Germinal center (tissue), 1 donor: ENCODE results near the gene CAPZA1.
"Not testable (repeated sequence)": the region's sequence is repeated elsewhere in the genome, so short reads cannot be mapped to it uniquely, and the experiment has no call there.

Experiments
- DNase-seq: peaks from one replicate; pipeline ENCODE4 v3.0.0; 2012; ENCODE audit warnings: mixed read lengths, low spot score

Gene CAPZA1

DNA sequence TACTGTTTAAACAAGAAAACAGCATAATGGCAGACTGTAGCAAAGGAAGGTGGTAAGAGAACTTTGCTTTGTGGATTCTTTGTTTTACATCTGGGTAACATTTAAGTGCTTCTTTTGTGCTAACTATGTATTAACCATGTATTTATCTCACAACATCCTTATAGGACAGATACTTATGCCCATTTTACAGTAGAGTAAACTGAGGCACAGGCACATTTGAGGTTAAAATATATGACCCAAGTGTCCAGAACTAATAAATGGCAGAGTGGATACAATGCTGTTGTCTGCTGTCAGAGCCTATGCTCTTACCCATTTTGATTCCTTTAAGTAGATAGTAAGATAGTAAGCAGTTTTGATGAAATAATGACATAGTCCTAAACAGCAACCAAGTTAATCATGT lies 7.3 kb downstream of the CAPZA1 start:
- DNase-seq, result no peak

DNA sequence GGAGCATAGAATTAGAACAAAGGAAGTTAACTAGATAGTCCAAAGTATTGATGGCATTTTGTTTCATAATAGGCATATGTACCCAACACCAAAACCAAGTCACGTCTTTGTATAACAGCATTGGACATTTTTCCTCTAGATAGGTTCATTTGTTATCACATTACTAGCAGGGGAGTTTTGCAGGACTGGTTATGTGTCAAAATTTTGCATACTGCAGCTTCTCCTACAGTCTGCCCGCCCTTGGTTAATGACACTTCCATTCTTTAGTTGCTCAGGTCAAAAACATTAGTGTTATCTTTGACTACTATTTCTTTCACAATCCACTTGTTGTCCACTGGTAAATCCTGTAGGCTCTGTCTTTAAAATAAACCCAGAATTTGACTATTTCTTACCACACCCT lies 8.9 kb downstream of the CAPZA1 start:
- DNase-seq, result no peak

DNA sequence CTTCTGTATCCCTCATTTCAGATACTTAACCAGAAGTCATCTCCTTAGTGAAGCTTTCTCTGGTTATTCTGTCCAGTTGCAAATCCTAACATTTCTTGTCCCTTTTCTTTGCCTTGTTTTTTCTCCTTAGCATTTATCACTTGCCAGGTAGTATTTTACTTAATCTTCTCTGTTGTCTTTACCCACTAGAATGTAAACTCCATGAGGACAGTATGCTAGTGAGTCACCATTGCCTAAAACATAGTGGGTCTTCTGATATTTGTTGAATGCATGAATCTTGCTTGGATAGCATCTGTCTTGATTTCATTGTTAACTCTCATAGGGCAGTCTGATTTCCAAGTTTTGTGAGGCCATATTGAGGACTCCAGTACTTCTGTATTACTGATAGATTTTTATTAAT lies 9.6 kb downstream of the CAPZA1 start:
- DNase-seq, result no peak

DNA sequence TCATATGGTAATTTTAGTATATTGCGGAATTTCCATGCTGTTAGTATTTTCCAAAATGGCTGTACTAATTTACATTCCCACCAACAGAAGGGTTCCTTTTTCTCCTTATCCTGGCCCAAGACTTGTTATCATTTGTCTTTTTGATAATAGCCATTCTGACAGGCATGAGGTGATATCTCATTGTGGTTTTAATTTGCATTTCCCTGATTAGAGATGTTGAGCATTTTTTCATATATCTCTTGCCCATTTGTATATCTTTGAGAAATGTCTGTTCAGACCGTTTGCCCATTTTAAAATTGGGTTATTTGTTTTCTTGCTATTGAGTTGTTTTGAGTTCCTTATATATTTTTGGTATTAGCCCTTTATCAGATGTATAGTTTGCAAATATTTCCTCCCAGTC lies 14.0 kb downstream of the CAPZA1 start:
- DNase-seq, result no peak

DNA sequence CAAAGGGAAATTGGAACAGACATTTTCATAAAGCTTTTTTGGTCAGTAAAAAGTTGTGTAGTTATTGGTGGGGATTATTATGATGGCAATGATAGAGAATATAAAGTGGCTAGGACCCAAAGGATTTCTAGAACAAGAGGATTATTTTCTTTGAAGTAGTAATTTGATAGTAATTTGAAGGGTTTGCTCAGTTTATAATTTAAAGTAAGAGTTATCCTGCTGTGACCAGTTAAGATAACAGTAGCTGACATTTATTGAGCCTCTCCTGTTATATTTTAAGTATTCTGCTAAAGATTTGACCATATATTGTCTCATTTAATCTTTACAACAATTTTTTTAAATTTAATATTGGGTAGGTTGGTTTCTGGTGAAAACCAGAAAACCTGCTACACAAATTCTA lies 14.7 kb downstream of the CAPZA1 start:
- DNase-seq, result no peak

DNA sequence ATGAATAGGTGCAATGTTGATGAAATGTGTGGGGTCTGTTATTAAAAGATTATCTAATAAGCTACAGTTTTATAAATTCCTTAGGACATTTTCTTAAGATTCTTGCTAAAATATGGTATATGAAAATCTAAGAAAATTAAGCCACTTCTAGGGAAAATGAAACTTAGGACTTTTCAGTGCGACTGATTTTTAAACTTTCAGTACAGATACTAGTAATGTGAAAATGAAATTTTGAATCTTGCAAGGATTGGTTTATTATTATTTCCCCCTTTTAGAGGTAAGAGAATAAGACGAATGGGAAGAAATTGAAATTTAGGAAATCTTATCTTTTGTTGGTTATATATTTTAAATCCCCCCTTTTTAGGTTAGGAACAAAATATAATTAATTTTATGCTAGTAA lies 16.4 kb downstream of the CAPZA1 start:
- DNase-seq, result no peak

DNA sequence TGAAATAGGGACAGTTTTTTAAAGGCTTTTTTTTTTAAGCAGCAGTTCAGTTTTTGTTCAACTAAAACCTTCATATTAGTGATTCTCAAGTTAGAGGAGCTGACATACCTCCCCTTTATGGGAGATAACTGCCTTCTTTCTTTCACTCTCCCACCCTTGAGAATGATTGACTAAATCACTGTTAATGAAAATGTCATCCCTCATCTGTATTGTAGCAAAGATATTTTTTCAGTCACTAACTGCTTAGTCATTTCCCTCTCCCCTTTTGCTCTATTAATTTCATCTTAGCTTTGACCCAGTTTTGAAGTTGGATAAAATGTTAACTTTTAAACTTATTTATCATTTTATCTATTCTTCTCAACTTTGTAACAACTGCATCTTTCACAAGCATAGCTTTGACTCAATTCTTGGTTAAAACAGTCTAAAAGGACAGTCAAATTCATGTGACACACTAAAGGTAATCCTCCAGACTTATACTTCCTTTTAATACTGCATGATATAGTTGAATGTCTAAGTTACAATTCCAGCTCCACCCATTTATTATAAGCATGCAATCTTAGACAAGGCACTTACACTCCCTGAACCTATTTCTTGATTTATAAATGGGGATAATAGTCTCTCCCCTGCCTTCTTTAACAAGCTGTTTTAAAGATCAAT lies 17.1 kb downstream of the CAPZA1 start:
- DNase-seq, result no peak

DNA sequence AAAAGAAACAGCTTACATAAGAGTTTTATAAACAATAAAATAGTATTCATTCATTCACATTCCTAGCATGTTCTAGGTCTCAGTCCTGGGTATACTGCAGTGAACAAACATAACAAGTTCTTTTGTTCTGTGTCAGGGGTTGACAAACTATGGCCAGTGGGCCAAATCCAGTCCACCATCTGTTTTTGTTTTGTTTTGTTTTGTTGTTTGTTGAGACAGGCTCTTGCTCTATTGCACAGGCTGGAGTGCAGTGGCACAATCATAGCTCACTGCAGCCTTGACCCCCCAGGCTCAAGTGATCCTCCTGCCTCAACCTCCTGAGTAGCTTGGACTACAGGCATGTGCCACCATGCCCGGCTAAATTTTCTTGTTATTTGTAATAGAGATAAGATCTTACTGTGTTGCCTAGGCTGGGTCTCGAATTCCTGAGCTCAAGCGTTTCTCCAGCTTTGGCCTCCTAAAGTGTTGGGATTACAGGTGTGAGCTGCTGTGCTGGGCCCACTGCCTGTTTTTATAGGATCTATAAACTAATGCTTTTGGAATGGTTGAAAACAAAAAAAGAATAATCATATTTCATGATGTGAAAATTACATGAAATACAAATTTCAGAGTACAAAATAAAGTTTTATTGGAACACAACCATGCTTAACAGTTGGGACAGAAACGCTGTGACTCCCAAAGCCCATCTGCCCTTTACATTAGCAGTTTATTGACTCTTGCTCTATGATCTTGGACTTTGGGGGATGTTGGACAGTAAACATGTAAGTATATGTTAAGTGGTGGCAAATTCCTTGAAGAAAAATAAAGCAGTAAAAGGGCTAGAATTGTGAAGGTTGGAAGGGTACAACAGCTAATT lies 17.9 kb downstream of the CAPZA1 start:
- no peak for DNase-seq

DNA sequence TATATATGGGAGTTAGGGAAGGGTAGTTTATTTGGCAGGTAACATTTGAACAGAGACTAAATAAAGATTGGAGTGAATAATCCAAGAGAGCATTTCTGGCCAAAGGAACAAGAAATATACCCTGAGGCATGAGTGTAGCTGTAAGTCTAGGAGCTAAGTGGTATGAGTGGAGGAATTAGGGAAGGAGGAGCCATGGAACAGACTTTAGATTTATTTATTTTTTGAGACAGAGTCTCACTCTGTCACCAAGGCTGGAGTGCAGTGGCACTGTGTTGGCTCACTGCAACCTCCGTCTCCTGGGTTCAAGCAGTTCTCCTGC lies 18.4 kb downstream of the CAPZA1 start:
- no peak for DNase-seq

DNA sequence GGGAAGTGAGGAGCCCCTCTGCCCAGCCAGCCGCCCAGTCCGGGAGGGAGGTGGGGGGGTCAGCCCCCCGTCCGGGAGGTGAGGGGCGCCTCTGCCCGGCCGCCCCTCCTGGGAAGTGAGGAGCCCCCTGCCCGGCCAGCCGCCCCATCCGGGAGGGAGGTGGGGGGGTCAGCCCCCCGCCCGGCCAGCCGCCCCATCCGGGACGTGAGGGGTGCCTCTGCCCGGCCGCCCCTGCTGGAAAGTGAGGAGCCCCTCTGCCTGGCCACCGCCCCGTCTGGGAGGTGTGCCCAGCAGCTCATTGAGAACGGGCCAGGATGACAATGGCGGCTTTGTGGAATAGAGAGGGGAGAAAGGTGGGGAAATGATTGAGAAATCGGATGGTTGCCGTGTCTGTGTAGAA lies 20.8 kb downstream of the CAPZA1 start:
- DNase-seq, result not testable (repeated sequence)

DNA sequence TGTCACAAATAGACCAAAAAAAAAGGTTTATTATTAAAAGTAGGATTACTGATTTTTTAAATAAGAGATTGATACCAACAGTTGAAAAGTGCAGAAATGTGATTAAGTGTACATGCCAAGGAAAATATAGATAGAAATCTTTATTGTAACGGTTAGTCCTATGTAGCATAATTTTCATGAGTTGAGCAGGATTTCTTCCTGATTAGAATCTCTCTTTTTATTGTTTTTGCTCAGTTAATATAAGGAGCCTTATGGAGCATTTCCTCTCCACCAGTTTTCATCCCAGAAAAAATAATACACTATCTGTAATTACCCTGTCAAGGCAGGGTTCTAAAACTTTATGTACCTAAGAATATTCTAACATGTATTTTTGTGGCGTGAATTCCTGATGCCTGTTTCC lies 23.4 kb downstream of the CAPZA1 start:
- DNase-seq, result no peak

DNA sequence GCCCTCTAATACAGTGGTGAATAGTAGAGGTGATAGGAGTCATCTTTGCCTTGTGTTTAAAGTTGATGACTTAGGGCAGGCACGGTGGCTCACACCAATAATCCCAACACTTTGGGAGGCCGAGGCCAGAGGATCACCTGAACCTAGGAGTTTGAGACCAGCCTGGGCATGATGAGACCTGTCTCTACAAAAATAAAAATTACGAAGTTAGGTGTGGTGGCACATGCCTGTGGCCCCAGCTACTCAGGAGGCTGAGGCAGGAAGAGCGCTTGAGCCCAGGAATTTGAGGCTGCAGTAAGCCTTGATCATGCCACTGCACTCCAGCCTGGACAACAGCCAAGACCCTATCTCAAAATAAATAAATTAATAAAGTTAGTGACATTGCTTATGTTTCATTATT lies 26.6 kb downstream of the CAPZA1 start:
- no peak for DNase-seq

DNA sequence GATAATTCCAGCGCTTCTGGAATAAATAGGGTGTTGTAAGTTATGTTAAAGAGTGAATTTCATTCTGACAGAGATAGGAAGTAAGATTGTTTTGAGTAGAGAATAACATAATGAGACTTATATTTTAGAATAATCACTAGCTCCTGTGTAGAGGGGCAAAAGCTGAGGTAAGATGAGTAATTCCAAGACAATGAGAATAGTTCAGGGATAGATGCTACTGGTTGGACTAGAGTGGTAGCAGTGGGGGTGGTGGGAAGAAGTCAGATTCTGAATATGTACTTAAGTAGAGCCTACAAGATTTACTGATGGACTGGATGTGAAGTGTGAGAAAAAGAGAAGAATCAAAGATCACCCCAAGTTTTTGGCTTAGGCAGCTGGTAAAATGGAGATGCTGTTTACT lies 31.6 kb downstream of the CAPZA1 start:
- no peak for DNase-seq

DNA sequence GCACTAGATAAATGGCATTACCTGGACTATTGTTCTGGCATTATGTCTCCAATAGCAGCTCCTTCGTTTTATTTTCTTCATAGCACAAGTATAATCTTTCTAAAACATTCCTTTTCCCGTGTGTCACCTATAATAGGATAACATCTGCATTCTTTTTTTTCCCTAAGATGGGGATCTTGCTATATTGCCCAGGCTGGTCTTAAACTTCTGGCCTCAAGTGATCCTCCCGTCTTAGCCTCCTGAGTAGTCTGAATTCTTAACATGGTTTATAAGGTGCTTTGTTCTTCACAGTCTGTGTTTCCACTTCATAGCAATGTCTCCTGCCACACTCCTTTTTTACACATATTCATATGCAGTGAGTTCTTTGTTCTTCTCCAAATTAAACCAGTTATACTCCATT lies 46.2 kb downstream of the CAPZA1 start:
- DNase-seq, result no peak

DNA sequence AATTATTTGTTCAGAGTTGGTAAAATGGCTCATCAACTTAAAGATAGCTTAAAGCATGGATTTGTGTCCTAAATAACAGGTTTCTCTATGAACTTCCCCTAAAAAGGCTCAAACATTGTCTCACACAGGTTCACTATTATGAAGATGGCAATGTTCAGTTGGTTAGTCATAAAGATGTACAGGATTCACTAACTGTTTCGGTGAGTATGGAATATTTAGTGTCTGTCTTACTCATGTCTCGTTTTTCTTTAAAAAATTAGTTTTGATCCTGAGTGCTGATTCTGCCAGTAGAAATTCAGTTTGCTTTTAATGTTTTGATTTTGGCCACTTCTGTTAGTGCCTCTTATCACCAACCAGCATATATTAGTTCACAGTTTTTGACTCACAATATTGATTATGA lies 47.3 kb downstream of the CAPZA1 start:
- no peak for DNase-seq

DNA sequence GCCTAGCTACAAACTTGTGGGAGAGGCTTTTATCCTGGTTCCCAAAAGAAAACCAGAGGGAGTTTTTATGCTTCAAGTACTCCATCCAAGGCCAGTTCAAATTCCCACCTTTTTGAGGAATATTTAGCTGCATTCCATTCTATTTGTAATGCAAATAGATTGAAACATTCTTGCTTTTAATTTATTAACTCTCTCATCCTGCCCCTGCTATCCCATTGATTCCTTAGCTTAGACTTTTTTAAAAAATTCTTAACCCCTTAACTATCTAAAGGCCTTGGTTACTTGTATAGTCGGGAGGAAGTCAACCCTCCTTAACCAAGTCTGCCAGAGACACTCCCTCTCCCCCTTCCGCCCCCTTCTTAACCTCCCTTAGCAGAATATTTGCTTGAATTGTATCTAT lies 52.4 kb downstream of the CAPZA1 start:
- DNase-seq, result no peak

DNA sequence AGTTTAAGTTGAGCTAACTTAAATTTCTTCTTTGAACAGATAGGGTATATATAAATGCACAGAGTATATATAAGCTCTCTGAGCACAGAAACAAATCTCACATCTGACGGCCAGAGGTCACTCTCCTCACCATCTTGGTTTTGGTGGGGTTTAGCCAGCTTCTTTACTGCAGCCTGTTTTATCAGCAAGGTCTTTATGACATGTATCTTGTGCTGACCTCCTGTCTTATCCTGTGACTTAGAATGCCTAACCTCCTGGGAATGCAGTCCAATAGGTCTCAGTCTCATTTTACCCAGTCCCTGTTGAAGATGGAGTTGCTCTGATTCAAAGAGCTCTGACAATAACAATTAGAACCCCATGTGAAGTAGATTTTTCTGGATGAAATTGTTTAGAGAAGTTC lies 53.2 kb downstream of the CAPZA1 start:
- DNase-seq, result no peak

DNA sequence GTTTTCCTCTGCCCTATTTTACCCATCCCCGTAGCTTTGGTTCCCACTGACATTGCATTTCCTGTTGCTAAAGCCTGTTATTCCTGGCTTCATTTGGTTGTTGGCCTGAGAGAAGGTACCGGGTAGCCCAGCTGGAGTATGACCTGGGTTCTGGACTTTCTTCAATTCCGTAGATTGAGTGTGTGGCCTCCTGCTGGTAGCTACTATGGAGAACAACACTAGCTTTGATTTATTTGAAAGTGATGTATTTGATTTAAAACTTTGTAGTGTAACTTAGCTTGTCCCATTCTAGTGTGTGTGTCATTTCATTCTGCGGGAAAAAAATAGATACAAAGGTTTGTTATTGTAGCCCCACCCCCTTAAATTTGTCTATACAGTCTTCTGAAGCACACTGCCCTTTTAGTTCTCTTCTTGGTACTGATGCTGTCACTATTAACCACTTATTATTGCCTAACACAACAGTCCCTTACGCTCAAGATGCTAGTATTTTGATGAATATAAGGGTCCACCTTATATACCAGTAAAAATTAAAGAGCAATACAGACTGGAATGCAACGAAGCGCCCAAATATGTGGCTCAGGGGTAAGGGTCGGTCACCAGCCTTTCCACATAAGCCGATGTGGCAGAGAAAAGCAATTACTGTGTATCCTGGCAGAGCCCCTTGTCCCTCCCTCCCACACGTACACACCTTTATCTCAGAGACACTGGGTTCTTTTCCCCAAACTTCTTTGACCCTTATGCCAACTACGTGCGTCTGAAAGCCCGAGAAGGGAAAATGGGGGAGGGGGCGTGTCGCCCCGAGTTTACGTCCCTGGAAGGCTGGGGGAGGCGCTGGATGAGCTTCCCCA lies 54.2 kb downstream of the CAPZA1 start:
- DNase-seq, result peak; percentile 30

DNA sequence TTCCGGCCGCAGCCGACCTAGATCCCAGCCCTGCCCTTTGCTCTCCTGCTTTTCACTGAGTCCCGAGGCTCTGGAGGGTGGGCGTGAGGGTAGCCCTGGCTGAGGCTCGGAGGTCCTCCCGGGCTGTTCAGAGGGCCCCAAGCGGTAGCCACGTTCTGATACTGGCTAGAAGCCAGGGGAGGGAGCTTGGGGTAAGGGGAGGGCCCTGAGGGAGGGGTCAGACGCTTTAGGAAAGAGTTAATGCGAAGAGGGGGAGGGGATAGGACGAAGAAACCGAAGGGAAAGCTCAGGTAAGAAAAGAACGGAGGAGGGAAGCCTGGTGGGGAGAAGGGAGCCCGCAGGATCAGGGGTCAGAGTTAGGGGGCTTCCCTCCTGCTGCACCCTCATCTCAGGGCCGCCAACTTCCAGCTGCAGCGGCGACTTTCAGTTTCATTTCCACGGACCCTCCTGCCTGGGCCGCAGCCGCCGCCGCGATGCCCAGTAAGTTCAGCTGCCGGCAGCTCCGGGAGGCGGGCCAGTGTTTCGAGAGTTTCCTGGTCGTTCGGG lies 54.9 kb downstream of the CAPZA1 start, which contains the start of gene MOV10:
TSS of gene MOV10 (plus strand) at position 220 of the 546 bp plus-strand sequence. CDS start at position 474, 254 bp downstream.
- DNase-seq, result peak; percentile 46

DNA sequence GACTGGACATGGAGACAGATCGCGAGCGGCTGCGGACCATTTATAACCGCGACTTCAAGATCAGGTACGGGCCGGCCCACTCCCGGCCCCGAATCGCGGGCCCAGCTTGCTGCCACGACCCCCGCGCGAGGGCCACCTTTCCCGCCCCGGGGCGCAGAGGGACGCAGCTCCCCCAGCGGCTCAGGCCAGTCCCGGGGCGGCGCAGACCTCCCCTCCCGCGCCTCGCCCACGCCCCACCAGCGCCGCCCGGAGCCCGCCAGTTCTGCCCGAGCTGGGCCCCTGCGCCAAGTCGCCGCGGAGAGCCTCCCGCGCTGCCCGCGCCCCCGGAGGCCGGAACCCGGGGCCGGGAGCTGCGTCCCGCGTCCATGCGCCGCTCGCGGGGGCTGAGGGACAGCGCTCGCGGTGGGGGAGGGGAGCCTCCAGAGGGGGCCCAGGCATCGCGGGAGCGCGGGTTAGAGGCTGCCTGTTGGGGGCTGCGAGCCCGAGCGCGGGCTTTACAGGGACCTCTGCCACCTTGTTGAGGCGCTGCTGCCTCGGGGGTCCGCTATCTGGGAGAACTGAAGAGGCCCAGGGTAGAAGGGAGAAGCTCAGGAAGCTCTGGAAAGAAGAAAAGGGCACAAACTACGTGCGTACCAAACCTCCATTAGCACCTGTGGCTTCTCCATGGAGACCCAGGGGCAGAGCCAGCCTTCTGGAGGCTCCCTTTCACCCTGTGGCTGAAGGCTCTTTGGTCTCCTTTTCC lies 55.5 kb downstream of the CAPZA1 start:
- peak; percentile 32 for DNase-seq

DNA sequence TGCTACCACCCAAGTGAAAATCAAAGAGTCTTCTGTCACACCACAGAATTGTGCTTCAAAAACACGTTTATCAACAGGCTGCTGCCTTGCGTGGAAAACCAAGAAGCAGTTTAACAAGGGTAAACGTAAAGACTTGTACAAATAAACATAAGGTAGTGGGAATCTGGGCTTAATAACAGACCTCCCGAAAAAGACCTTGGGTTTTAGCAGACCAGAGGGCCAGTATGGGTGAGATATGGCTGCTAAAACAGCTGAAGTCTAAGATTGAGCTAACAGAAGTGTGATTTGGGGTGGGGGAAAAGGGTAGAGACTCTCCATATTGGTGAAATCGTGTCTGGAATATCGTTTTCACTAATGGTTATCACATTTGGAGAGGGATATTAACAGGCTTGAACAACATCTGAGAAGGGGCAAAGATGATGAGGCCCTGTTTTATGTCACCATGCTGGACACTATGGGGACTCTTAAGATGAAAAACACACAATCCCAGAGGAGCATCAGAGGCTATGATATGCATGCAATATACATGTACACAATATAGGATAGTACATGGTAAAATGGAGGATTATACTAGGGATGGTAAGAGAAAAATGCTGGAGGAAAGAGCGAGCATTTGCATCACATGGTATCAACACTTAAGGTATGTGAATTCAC lies 56.2 kb downstream of the CAPZA1 start:
- no peak for DNase-seq
